BE2C (cell line): ENCODE measurements around the gene NR5A2.

Experiments
- DNase-seq: peaks from one replicate; pipeline ENCODE4 v3.0.0-alpha.2; 2020
- H3K27me3 ChIP-seq: fragments of 250-450 bp; sonication (Bioruptor Pico); 2 replicates; pipeline ENCODE4 v1.5.1; 2020; ENCODE audit warnings: mild to moderate bottlenecking
- H3K36me3 ChIP-seq: fragments of 250-450 bp; sonication (Bioruptor Pico); 2 replicates; pipeline ENCODE4 v1.5.1; 2020; ENCODE audit warnings: mild to moderate bottlenecking
- H3K4me1 ChIP-seq: fragments of 250-450 bp; sonication (Bioruptor Pico); 2 replicates; pipeline ENCODE4 v1.5.1; 2020
- H3K4me3 ChIP-seq: 2 replicates; pipeline ENCODE4 v1.5.1; 2011; ENCODE audit warnings: low read depth, low read length
- H3K9me3 ChIP-seq: fragments of 250-450 bp; sonication (Bioruptor Pico); 2 replicates; pipeline ENCODE4 v1.5.1; 2020
- TF ChIP-seq, protein P1 (sequence below): IDR thresholded peaks from 2 replicates; pipeline ENCODE4 v1.5.1; 2012; ENCODE audit warnings: mild to moderate bottlenecking, low read depth, low read length

Gene NR5A2

DNA sequence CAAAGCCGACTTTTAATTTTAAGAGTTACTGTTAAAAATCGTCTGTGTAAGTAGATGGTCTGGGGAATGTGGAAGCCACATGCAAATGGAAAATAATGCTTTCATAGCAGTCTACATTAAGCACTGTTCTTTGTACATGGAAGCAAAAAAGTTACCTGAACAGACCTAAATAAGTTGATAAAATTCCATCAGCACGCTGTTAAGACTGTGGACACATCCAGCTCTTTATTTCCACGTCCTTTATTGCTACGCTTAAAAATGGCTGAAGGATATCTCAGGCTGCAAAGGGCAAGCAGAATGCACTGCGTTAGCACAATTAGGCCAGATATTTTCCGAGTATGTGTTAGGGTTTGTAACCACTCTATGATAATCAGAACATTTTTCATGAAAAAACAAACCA is 22.3 kb downstream of the NR5A2 start:
- Histone ChIP-seq H3K36me3 (no peaks in the 10 kb centered on the region), H3K4me1 (no peaks in the 10 kb centered on the region), H3K4me3 (no peak overlapping the region), H3K27me3 (peaks cover 81% of the 10 kb centered on the region), H3K9me3 (no peaks in the 10 kb centered on the region)
- TF ChIP-seq, protein P1, sequence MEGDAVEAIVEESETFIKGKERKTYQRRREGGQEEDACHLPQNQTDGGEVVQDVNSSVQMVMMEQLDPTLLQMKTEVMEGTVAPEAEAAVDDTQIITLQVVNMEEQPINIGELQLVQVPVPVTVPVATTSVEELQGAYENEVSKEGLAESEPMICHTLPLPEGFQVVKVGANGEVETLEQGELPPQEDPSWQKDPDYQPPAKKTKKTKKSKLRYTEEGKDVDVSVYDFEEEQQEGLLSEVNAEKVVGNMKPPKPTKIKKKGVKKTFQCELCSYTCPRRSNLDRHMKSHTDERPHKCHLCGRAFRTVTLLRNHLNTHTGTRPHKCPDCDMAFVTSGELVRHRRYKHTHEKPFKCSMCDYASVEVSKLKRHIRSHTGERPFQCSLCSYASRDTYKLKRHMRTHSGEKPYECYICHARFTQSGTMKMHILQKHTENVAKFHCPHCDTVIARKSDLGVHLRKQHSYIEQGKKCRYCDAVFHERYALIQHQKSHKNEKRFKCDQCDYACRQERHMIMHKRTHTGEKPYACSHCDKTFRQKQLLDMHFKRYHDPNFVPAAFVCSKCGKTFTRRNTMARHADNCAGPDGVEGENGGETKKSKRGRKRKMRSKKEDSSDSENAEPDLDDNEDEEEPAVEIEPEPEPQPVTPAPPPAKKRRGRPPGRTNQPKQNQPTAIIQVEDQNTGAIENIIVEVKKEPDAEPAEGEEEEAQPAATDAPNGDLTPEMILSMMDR, result no peak
- no peak for DNase-seq

DNA sequence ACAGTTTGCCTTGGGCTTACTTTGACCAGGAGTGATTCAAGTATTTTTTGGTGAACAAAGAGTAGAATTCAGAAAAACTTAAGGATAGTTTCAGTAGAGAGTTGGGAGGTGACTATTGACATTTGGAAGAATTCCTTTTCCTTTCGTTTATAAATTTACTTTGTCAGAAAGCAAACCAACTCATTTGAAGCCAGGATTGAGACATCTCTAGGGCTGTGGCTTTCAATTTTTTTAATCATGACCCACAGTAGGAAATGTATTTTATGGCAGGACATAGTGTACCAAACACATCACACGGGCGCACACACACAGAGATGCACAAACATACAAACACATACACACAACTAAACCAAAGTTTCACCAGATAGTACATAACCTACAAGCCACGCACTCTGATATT is 24.1 kb downstream of the NR5A2 start:
- no peaks in the 10 kb centered on the region for H3K4me1 ChIP-seq
- H3K9me3 ChIP-seq, result no peaks in the 10 kb centered on the region
- no peak overlapping the region for H3K4me3 ChIP-seq
- TF ChIP-seq, protein P1, result no peak
- peaks cover 77% of the 10 kb centered on the region for H3K27me3 ChIP-seq
- no peaks in the 10 kb centered on the region for H3K36me3 ChIP-seq
- DNase-seq, result no peak

DNA sequence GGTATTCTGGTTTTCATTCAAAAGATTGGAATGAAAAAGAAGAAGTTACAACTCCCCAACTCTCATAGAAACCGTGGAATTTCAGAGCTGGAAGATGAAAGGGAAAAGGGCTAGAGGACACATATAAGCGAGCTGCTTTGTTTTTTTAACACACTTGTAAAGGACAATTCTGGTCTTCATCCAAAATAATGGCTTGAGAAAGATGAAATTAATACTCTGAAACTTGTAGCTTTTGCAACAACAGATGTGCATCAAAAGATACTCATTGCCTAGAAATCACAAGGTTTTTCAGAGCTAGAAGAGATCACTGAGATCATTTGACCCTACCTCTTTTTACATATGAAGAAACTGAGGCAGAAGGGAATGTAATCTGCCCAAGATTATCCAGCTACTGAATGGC is 25.6 kb downstream of the NR5A2 start:
- no peak for DNase-seq
- Histone ChIP-seq H3K4me1 (no peaks in the 10 kb centered on the region), H3K27me3 (peaks cover 78% of the 10 kb centered on the region), H3K36me3 (no peaks in the 10 kb centered on the region), H3K4me3 (no peak overlapping the region), H3K9me3 (no peaks in the 10 kb centered on the region)
- TF ChIP-seq, protein P1, result no peak

DNA sequence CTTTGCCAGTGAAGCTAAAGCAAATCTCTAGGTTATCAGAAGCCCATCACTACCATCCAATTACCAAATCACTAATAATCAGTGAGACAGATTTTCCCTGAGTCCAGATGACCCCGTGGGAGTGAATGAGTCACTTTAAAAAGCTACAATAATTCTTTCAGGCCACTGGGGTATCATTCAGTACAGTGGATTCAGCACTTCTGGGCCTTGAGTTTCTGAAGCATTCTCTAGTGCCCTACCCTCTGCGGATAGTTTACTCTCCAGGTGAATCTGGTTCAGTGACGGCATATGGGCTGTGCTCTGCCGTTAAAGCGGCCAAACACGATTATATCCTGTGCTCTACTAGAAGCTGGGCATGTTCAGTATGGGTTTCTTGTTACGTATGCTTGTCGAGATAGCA is 26.1 kb downstream of the NR5A2 start:
- H3K4me3 ChIP-seq, result no peak overlapping the region
- no peaks in the 10 kb centered on the region for H3K4me1 ChIP-seq
- DNase-seq, result no peak
- TF ChIP-seq, protein P1, result no peak
- H3K9me3 ChIP-seq, result no peaks in the 10 kb centered on the region
- H3K27me3 ChIP-seq, result peaks cover 77% of the 10 kb centered on the region
- no peaks in the 10 kb centered on the region for H3K36me3 ChIP-seq

DNA sequence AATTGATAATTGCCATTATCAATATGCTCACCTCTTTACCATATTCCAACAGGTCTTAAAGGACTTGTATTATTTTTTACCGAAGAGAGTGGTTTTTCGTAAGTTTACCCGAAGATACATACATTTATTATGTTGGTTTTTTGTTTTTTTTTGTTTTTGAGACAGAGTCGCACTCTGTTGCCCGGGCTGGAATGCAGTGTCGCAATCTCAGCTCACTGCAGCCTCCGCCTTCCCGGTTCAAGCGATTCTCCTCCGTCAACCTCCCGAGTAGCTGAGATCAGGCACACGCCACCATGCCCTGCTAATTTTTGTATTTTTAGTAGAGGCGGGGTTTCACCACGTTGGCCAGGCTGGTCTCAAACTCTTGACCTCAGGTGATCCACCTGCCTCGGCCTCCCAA is 30.8 kb downstream of the NR5A2 start:
- Histone ChIP-seq H3K4me1 (no peaks in the 10 kb centered on the region), H3K27me3 (peaks cover 69% of the 10 kb centered on the region), H3K9me3 (no peaks in the 10 kb centered on the region), H3K4me3 (no peak overlapping the region), H3K36me3 (no peaks in the 10 kb centered on the region)
- no peak for DNase-seq
- TF ChIP-seq, protein P1, result no peak

DNA sequence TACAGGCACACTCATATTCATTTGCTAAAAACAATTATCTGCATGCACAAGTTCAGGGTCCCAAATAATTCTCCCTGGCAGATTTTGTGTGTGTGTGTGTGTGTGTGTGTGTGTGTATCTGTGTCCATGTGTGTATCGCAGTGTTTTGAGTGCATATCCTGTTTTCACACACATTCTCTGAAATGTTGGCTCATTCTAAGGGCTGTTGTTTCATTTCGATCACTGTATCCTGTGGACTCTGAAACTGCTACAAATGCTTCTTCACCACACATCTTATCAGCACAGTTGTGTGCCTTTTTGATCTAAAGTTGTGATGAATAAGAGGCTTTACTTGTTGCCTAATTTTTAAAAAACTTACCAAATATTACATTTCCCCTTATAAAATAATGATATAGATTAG is 34.6 kb downstream of the NR5A2 start:
- Histone ChIP-seq H3K9me3 (no peaks in the 10 kb centered on the region), H3K27me3 (peaks cover 60% of the 10 kb centered on the region), H3K36me3 (no peaks in the 10 kb centered on the region), H3K4me1 (no peaks in the 10 kb centered on the region), H3K4me3 (no peak overlapping the region)
- TF ChIP-seq, protein P1, result no peak
- DNase-seq, result no peak
